ENCODE results near the gene GSTT2B. TPM values are rescaled to one million over a fixed set of nuclear protein-coding genes. Genes with fewer than 3 reads are reported as not detected.

GSTT2B gene
- total RNA-seq, 1 donor from 2014 or later = 4.9 TPM

DNA sequence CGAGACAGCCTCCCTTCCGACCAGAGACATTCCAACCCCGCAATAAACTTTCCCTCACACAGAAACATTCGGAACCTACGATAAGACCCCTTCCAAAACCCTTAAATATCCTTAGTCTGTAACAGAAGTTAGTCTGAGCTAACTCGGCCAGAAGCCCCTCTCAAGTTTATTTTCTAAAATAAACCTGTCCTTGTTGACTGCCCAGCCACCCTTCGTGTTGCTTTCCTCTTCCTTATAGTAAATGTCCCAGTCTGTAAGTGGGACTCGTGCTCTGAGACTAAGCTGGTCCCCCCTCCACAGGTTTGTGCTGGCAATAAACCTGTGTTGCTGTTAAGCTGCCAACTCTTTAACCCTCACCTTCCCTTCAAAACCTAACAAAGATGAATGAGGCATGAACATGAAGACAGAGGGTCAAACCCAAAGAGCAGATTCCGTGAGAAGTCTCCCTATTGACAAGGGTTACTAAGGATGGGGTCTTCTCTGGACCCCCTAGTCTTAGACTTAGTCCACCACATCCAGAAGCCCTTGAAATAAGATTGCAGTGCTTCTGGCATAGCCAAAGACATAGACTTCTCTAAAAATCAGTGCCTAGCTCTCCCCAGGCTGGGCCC is 48.6 kb downstream of the GSTT2B start:
- Histone ChIP-seq H3K4me1 (ENCODE audit: insufficient read depth, low read length) (no peaks in the 10 kb centered on the region), H3K27ac (ENCODE audit: low read depth, low read length) (no peak overlapping the region), H3K79me2 (ENCODE audit: insufficient read depth, low read length) (no peaks in the 10 kb centered on the region), H3K9me3 (ENCODE audit: insufficient read depth, low read depth, low read length) (no peaks in the 10 kb centered on the region), H4K20me1 (ENCODE audit: insufficient read depth, low read length) (no peaks in the 10 kb centered on the region), H2AFZ (ENCODE audit: low read depth, low read length) (no peak overlapping the region), H3K27me3 (ENCODE audit: insufficient read depth, low read length) (no peaks in the 10 kb centered on the region), H3K4me2 (ENCODE audit: low read length) (no peak overlapping the region), H3K9ac (ENCODE audit: low read length) (no peak overlapping the region), H3K36me3 (ENCODE audit: insufficient read depth, low read length) (peaks cover 2% of the 10 kb centered on the region), H3K4me3 (ENCODE audit: insufficient read depth, low read depth, low read length) (no peak overlapping the region)
- DNase-seq (ENCODE audit: low read depth) = no peak
- no peaks in the 10 kb centered on the region for H3K9me3 Mint-ChIP-seq (ENCODE audit: unreplicated experiment)
- no peak for FAIRE-seq
- peaks cover 2% of the 10 kb centered on the region for H3K36me3 Mint-ChIP-seq (ENCODE audit: low read depth, unreplicated experiment)
- peaks cover 12% of the 10 kb centered on the region for H3K4me1 Mint-ChIP-seq (ENCODE audit: low read depth, unreplicated experiment)
- no peak for TF ChIP-seq EZH2 (IDR thresholded peaks at IDR 0.05; ENCODE audit: insufficient read depth, low read length)
- TF ChIP-seq, protein P1, sequence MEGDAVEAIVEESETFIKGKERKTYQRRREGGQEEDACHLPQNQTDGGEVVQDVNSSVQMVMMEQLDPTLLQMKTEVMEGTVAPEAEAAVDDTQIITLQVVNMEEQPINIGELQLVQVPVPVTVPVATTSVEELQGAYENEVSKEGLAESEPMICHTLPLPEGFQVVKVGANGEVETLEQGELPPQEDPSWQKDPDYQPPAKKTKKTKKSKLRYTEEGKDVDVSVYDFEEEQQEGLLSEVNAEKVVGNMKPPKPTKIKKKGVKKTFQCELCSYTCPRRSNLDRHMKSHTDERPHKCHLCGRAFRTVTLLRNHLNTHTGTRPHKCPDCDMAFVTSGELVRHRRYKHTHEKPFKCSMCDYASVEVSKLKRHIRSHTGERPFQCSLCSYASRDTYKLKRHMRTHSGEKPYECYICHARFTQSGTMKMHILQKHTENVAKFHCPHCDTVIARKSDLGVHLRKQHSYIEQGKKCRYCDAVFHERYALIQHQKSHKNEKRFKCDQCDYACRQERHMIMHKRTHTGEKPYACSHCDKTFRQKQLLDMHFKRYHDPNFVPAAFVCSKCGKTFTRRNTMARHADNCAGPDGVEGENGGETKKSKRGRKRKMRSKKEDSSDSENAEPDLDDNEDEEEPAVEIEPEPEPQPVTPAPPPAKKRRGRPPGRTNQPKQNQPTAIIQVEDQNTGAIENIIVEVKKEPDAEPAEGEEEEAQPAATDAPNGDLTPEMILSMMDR (IDR thresholded peaks at IDR 0.05; ENCODE audit: insufficient read depth, low read depth, low read length) = no peak
- H3K27ac Mint-ChIP-seq (ENCODE audit: unreplicated experiment) = no peak overlapping the region
- H3K27me3 Mint-ChIP-seq (ENCODE audit: low read depth, unreplicated experiment) = no peaks in the 10 kb centered on the region
- H3K4me3 Mint-ChIP-seq (ENCODE audit: unreplicated experiment) = no peak overlapping the region

DNA sequence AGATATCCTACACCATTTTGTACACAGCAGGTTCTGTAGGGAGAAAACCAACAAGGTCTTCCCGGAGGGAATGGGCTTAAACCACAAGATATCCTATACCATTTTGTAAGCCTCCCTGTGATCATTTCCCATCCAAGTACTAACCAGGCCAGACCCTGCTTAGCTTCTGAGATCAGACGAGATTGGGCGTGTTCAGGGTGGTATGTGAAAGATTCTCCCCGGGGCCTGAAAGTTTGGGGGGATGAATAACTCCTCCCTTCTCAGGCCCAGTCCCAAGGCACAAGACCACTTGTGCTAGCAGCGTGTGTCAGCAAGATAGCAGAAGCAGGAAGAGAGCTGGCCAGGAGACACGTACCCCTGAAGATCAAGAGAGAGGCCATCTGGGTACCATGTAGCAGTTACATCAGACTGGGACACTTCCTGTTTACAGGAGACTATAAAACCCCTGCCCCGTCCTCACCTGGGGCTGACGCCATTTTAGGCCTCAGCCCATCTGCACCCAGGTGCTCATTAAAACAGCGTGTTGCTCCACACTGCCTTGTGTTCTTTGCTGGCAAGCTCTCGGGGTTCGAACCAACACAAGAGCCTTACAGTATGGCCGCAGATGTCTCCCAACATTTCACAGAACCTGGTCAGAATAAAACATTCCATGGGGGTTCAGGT is 49.5 kb downstream of the GSTT2B start:
- no peak overlapping the region for H3K9ac ChIP-seq (ENCODE audit: low read length)
- DNase-seq (ENCODE audit: low read depth) (no peak), FAIRE-seq (no peak)
- H3K9me3 ChIP-seq (ENCODE audit: insufficient read depth, low read depth, low read length) = no peaks in the 10 kb centered on the region
- H3K4me1 Mint-ChIP-seq (ENCODE audit: low read depth, unreplicated experiment) = peaks cover 12% of the 10 kb centered on the region
- H3K4me2 ChIP-seq (ENCODE audit: low read length) = no peak overlapping the region
- no peak overlapping the region for H3K4me3 ChIP-seq (ENCODE audit: insufficient read depth, low read depth, low read length)
- H3K36me3 Mint-ChIP-seq (ENCODE audit: low read depth, unreplicated experiment) = peaks cover 2% of the 10 kb centered on the region
- peaks cover 2% of the 10 kb centered on the region for H3K27me3 Mint-ChIP-seq (ENCODE audit: low read depth, unreplicated experiment)
- no peak overlapping the region for H3K27ac ChIP-seq (ENCODE audit: low read depth, low read length)
- H3K36me3 ChIP-seq (ENCODE audit: insufficient read depth, low read length) = peaks cover 2% of the 10 kb centered on the region
- H3K4me3 Mint-ChIP-seq (ENCODE audit: unreplicated experiment) = no peak overlapping the region
- H3K27ac Mint-ChIP-seq (ENCODE audit: unreplicated experiment) = no peak overlapping the region
- H3K27me3 ChIP-seq (ENCODE audit: insufficient read depth, low read length) = no peaks in the 10 kb centered on the region
- H3K4me1 ChIP-seq (ENCODE audit: insufficient read depth, low read length) = no peaks in the 10 kb centered on the region
- H3K79me2 ChIP-seq (ENCODE audit: insufficient read depth, low read length) = no peaks in the 10 kb centered on the region
- H2AFZ ChIP-seq (ENCODE audit: low read depth, low read length) = no peak overlapping the region
- no peaks in the 10 kb centered on the region for H4K20me1 ChIP-seq (ENCODE audit: insufficient read depth, low read length)
- no peaks in the 10 kb centered on the region for H3K9me3 Mint-ChIP-seq (ENCODE audit: unreplicated experiment)
- TF ChIP-seq EZH2 (IDR thresholded peaks at IDR 0.05; ENCODE audit: insufficient read depth, low read length) = no peak
- TF ChIP-seq, protein P1 (IDR thresholded peaks at IDR 0.05; ENCODE audit: insufficient read depth, low read depth, low read length) = no peak
